GM12891 (cell line): Measurements from ENCODE around the gene GPNMB.
"Not testable (repeated sequence)": the region's sequence is repeated elsewhere in the genome, so short reads cannot be mapped to it uniquely, and the experiment has no call there.

ENCODE experiments used
- DNase-seq: peaks from one replicate; pipeline ENCODE4 v3.0.0; 2011; ENCODE audit warnings: low spot score; ENCODE audit not compliant: insufficient read length
- FAIRE-seq: peaks from 2 replicates; lab custom pipeline; 2011; peaks lifted over from hg19 to GRCh38; lab: Jason Lieb, UNC
- PAX5 ChIP-seq: IDR thresholded peaks from 2 replicates; pipeline ENCODE4 v1.6.1; 2011; ENCODE audit warnings: low read length, moderate library complexity, mild to moderate bottlenecking; ENCODE audit not compliant: insufficient read depth, severe bottlenecking
- POLR2A ChIP-seq: IDR thresholded peaks from 2 replicates; pipeline ENCODE4 v1.6.1; 2011; ENCODE audit warnings: low read depth, low read length, control low read depth
- POLR2AphosphoS5 ChIP-seq: IDR thresholded peaks from 2 replicates; pipeline ENCODE4 v1.6.1; 2011; ENCODE audit warnings: low read depth, low read length, control low read depth
- POU2F2 ChIP-seq: IDR thresholded peaks from 2 replicates; pipeline ENCODE4 v1.6.1; 2011; ENCODE audit warnings: low read depth, mild to moderate bottlenecking, control low read depth, low read length, moderate library complexity
- SPI1 ChIP-seq: IDR thresholded peaks from 2 replicates; pipeline ENCODE4 v1.6.1; 2011; ENCODE audit warnings: low read depth, low read length, control low read depth
- TAF1 ChIP-seq: IDR thresholded peaks from 2 replicates; pipeline ENCODE4 v1.6.1; 2011; ENCODE audit warnings: low read depth, low read length, control low read depth

Gene GPNMB

GRCh38 chr7:23222439-23223030 is 24.0 kb upstream of the GPNMB start:
- DNase-seq = no peak

GRCh38 chr7:23224364-23224763 is 22.2 kb upstream of the GPNMB start:
- not testable (repeated sequence) for FAIRE-seq, DNase-seq
- TF ChIP-seq SPI1 = peak; percentile 57; the same call in 1 of the 2 replicates

More at GRCh38 chr7:23222439-23223030, 24.0 kb upstream of the GPNMB start:
- no peak for FAIRE-seq
- TF ChIP-seq SPI1 = no peak
- no peak for TF ChIP-seq POLR2AphosphoS5
- TF ChIP-seq TAF1 = no peak
- TF ChIP-seq POU2F2 = no peak
- no peak for TF ChIP-seq POLR2A
- no peak for TF ChIP-seq PAX5

- DNase-seq = no peak
- no peak for FAIRE-seq
- TF ChIP-seq POU2F2 (no peak), SPI1 (no peak), POLR2A (no peak), POLR2AphosphoS5 (no peak), TAF1 (no peak), PAX5 (no peak)
Observed at GRCh38 chr7:23226844-23227450, 19.6 kb upstream of the GPNMB start.

- TF ChIP-seq POLR2AphosphoS5 (no peak), POU2F2 (no peak), POLR2A (no peak), PAX5 (no peak), SPI1 (no peak), TAF1 (no peak)
- DNase-seq = no peak
- no peak for FAIRE-seq
Observed at GRCh38 chr7:23228412-23228811, 18.2 kb upstream of the GPNMB start.

GRCh38 chr7:23230641-23231101 is 15.9 kb upstream of the GPNMB start:
- no peak for DNase-seq
- TF ChIP-seq PAX5 (no peak), SPI1 (no peak), POLR2A (no peak), POLR2AphosphoS5 (no peak), TAF1 (no peak), POU2F2 (no peak)
- no peak for FAIRE-seq

- TF ChIP-seq POLR2A (no peak), TAF1 (no peak), SPI1 (no peak), POLR2AphosphoS5 (no peak), PAX5 (no peak), POU2F2 (no peak)
- DNase-seq = no peak
- FAIRE-seq = no peak
Observed at GRCh38 chr7:23232966-23233365, 13.6 kb upstream of the GPNMB start.

- TF ChIP-seq TAF1 = no peak
- TF ChIP-seq POLR2A = no peak
- no peak for TF ChIP-seq PAX5
- peak; percentile 34 for DNase-seq
- FAIRE-seq = peak; percentile 81
Observed at GRCh38 chr7:23234569-23235296, 11.8 kb upstream of the GPNMB start.

- no peak for TF ChIP-seq POLR2AphosphoS5
- no peak for TF ChIP-seq POLR2A
- no peak for TF ChIP-seq TAF1
- no peak for TF ChIP-seq SPI1
- no peak for TF ChIP-seq PAX5
- no peak for TF ChIP-seq POU2F2
- no peak for DNase-seq
- peak; percentile 16 for FAIRE-seq
Observed at GRCh38 chr7:23235813-23236221, 10.8 kb upstream of the GPNMB start.

- DNase-seq (no peak), FAIRE-seq (no peak)
- no peak for TF ChIP-seq POU2F2
- no peak for TF ChIP-seq POLR2AphosphoS5
- TF ChIP-seq TAF1 = no peak
- no peak for TF ChIP-seq PAX5
- no peak for TF ChIP-seq SPI1
- no peak for TF ChIP-seq POLR2A
Observed at GRCh38 chr7:23237000-23237399, 9.6 kb upstream of the GPNMB start.
